Keratinocyte (primary cell): ENCODE results near the gene BBX. TPM values are rescaled to one million over a fixed set of nuclear protein-coding genes. Genes with fewer than 3 reads are reported as not detected.

Experiments used
- DNase-seq: peaks from one replicate; pipeline ENCODE4 v3.0.0-alpha.2; 2011; ENCODE audit warnings: low read depth, missing footprints, low spot score
- FAIRE-seq: peaks from 2 replicates; lab custom pipeline; 2011; peaks lifted over from hg19 to GRCh38; lab: Jason Lieb, UNC
- H2AFZ ChIP-seq: 2 replicates; pipeline ENCODE4 v1.6.0; 2012; ENCODE audit warnings: low read length, control low read depth, inconsistent platforms; ENCODE audit not compliant: control insufficient read depth
- H3K27ac ChIP-seq: 2 replicates; pipeline ENCODE4 v1.5.1; 2011; ENCODE audit warnings: low read length; ENCODE audit not compliant: control insufficient read depth, insufficient read depth
- H3K27me3 ChIP-seq: 3 replicates; pipeline ENCODE4 v1.6.0; 2011; ENCODE audit warnings: low read length; ENCODE audit not compliant: control insufficient read depth, insufficient read depth; ENCODE audit errors: extremely low read depth
- H3K36me3 ChIP-seq, 2 experiments: 2 replicates in 1 of 2; 3 replicates in 1 of 2; pipeline ENCODE4 v1.5.1; 2011; ENCODE audit warnings: low read length in 2 of 2, mild to moderate bottlenecking in 1 of 2; ENCODE audit not compliant: control insufficient read depth in 2 of 2, insufficient read depth in 2 of 2; ENCODE audit errors: extremely low read depth in 1 of 2
- H3K4me1 ChIP-seq: 3 replicates; pipeline ENCODE4 v1.5.1; 2011; ENCODE audit warnings: low read length; ENCODE audit not compliant: control insufficient read depth, insufficient read depth; ENCODE audit errors: extremely low read depth
- H3K4me2 ChIP-seq: 3 replicates; pipeline ENCODE4 v1.6.0; 2011; ENCODE audit warnings: low read depth, low read length; ENCODE audit not compliant: control insufficient read depth, insufficient read depth; ENCODE audit errors: extremely low read depth
- H3K4me3 ChIP-seq, 3 experiments: fragments of 200-600 bp in 1 of 3; sonication (generic) in 1 of 3; 2 replicates in 2 of 3; 3 replicates in 1 of 3; pipeline ENCODE4 v1.5.1; 2011 to 2016; ENCODE audit warnings: low read length in 3 of 3, mild to moderate bottlenecking in 3 of 3, control low read depth in 2 of 3, inconsistent platforms in 1 of 3, low read depth in 1 of 3, mixed read lengths in 1 of 3, mixed run types in 1 of 3, moderate library complexity in 1 of 3; ENCODE audit not compliant: control insufficient read depth in 2 of 3, insufficient read depth in 2 of 3; ENCODE audit errors: extremely low read depth in 1 of 3
- H3K79me2 ChIP-seq: 2 replicates; pipeline ENCODE4 v1.6.0; 2012; ENCODE audit warnings: low read length; ENCODE audit not compliant: control insufficient read depth, insufficient read depth
- H3K9ac ChIP-seq: 3 replicates; pipeline ENCODE4 v1.6.0; 2011; ENCODE audit warnings: low read length; ENCODE audit not compliant: control insufficient read depth, insufficient read depth; ENCODE audit errors: extremely low read depth
- H3K9me1 ChIP-seq: 3 replicates; pipeline ENCODE4 v1.6.0; 2011; ENCODE audit warnings: low read length; ENCODE audit not compliant: control insufficient read depth, insufficient read depth; ENCODE audit errors: extremely low read depth
- H3K9me3 ChIP-seq: 2 replicates; pipeline ENCODE4 v1.5.1; 2012; ENCODE audit warnings: low read depth, low read length; ENCODE audit not compliant: control insufficient read depth
- H4K20me1 ChIP-seq: 3 replicates; pipeline ENCODE4 v1.6.0; 2011; ENCODE audit warnings: low read length; ENCODE audit not compliant: control insufficient read depth, insufficient read depth; ENCODE audit errors: extremely low read depth
- EZH2 ChIP-seq: IDR thresholded peaks from one replicate; pipeline ENCODE4 v1.6.1; 2012; ENCODE audit warnings: inconsistent platforms, mild to moderate bottlenecking, low read length, moderate library complexity
- dilution Hi-C: fragments of 300-500 bp; cut with MboI; formaldehyde crosslinking; loops from one replicate; pipeline ENCODE4 v1.7.0; 2020; ENCODE audit warnings: low sequenced_read_pairs; ENCODE audit not compliant: extremely low pct_ligation_motif_present
- polyA plus RNA-seq, 5 experiments: library from polyadenylated mRNA; depleted of rRNA in 3 of 5; stranded (reverse) in 3 of 5; stranded (forward) in 1 of 5; unstranded in 1 of 5; fragments of >200 nt; gene quantifications; 1 replicate in 1 of 5; 2 replicates in 3 of 5; 3 replicates in 1 of 5; pipeline versions ENCODE4 v1.2.1 to v1.2.3, GENCODE V29; 2011 to 2012; ENCODE audit warnings: missing spikeins in 2 of 5, low read depth in 1 of 5, low replicate concordance in 1 of 5
- TF ChIP-seq, protein P1 (sequence below), 3 experiments: IDR thresholded peaks in 1 of 3; conservative IDR thresholded peaks in 1 of 3; optimal IDR thresholded peaks in 1 of 3; 2 replicates in 2 of 3; 3 replicates in 1 of 3; pipeline versions ENCODE3 to v1.5.1; 2011; ENCODE audit warnings: low read length in 3 of 3, mild to moderate bottlenecking in 3 of 3, moderate library complexity in 2 of 3, control low read depth in 1 of 3, inconsistent platforms in 1 of 3; ENCODE audit not compliant: insufficient read depth in 2 of 3; ENCODE audit errors: extremely low read depth in 1 of 3

BBX gene
- polyA plus RNA-seq, 1 donor (not counting 4 experiments of a cell fraction or from before 2014, with no cell fraction given), result 43.4 TPM

DNA sequence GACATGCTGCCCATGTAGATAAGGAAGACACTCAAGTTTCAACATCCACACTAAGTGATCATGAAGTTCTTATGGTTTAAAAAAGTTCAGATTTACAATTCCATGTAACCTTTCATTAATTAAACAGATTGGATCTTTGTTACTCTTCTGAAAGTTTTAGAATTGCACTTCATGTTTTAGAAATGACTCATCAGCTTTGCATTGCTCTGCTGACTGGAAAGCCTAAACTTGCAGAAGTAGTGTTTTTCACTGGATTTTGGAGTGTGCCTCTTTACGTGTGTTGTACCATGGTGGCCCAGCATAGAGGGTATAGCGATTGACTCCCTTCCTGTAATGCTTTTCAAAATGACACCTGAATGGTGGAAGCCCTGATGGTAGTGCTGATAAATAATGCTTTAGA lies 157.9 kb downstream of the BBX start:
- no peak overlapping the region for H3K4me3 ChIP-seq
- no peaks in the 10 kb centered on the region for H3K79me2 ChIP-seq
- H3K4me1 ChIP-seq, result no peaks in the 10 kb centered on the region
- no peaks in the 10 kb centered on the region for H3K27me3 ChIP-seq
- no peaks in the 10 kb centered on the region for H4K20me1 ChIP-seq
- FAIRE-seq (no peak), DNase-seq (no peak)
- no peak overlapping the region for H3K27ac ChIP-seq
- H3K36me3 ChIP-seq, result no peaks in the 10 kb centered on the region
- TF ChIP-seq, protein P1, sequence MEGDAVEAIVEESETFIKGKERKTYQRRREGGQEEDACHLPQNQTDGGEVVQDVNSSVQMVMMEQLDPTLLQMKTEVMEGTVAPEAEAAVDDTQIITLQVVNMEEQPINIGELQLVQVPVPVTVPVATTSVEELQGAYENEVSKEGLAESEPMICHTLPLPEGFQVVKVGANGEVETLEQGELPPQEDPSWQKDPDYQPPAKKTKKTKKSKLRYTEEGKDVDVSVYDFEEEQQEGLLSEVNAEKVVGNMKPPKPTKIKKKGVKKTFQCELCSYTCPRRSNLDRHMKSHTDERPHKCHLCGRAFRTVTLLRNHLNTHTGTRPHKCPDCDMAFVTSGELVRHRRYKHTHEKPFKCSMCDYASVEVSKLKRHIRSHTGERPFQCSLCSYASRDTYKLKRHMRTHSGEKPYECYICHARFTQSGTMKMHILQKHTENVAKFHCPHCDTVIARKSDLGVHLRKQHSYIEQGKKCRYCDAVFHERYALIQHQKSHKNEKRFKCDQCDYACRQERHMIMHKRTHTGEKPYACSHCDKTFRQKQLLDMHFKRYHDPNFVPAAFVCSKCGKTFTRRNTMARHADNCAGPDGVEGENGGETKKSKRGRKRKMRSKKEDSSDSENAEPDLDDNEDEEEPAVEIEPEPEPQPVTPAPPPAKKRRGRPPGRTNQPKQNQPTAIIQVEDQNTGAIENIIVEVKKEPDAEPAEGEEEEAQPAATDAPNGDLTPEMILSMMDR (optimal IDR thresholded peaks at IDR 0.05 in 1 of 3, IDR thresholded peaks at IDR 0.05 in 1 of 3, conservative IDR thresholded peaks at IDR 0.05 in 1 of 3; ENCODE audit: extremely low read depth in 1 of 3, insufficient read depth in 2 of 3, low read length in 3 of 3), result no peak
- TF ChIP-seq EZH2, result no peak
- H3K9me1 ChIP-seq, result no peaks in the 10 kb centered on the region
- no peak overlapping the region for H2AFZ ChIP-seq
- H3K9ac ChIP-seq, result no peak overlapping the region
- no peak overlapping the region for H3K4me2 ChIP-seq
- dilution Hi-C loops, result no loop called here
- no peaks in the 10 kb centered on the region for H3K9me3 ChIP-seq

DNA sequence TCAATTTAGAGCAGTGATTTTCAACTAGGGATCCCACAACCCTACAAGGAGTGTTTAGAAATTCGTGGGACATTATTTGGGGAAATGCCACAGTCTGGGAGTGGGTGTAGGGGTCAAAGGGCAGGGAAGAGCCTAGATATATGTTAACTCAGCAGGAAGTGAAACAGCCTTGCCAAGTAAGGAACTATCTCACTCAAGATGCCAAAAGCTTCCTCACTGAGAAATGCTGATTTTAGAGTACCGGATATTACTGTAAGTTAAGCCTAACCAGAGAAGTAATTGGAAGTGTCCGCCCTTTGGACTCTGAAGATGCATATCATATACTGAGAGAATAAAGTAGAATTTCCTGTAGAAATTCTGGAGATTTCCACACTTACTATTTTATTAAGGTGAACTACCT lies 158.6 kb downstream of the BBX start:
- FAIRE-seq, result no peak
- Histone ChIP-seq H3K9me1 (no peaks in the 10 kb centered on the region), H3K36me3 (no peaks in the 10 kb centered on the region), H3K27me3 (no peaks in the 10 kb centered on the region), H3K9me3 (no peaks in the 10 kb centered on the region), H3K27ac (no peak overlapping the region), H3K4me2 (no peak overlapping the region), H3K9ac (no peak overlapping the region), H3K79me2 (no peaks in the 10 kb centered on the region), H4K20me1 (no peaks in the 10 kb centered on the region), H3K4me1 (no peaks in the 10 kb centered on the region), H2AFZ (no peak overlapping the region), H3K4me3 (no peak overlapping the region)
- dilution Hi-C loops, result no loop called here
- TF ChIP-seq, protein P1 (optimal IDR thresholded peaks at IDR 0.05 in 1 of 3, IDR thresholded peaks at IDR 0.05 in 1 of 3, conservative IDR thresholded peaks at IDR 0.05 in 1 of 3; ENCODE audit: extremely low read depth in 1 of 3, insufficient read depth in 2 of 3, low read length in 3 of 3), result no peak
- TF ChIP-seq EZH2, result no peak
- no peak for DNase-seq
